Breast epithelium (tissue), 3 donors: ENCODE data around the gene TIPRL.

Experiments
- POLR2A ChIP-seq: fragments of 450-650 bp; IDR thresholded peaks from one replicate; pipeline ENCODE4 v1.6.1; 2016; ENCODE audit warnings: antibody characterized with exemption, mild to moderate bottlenecking, moderate library complexity
- POLR2AphosphoS5 ChIP-seq, 3 donors: sonication (generic); formaldehyde crosslinking; IDR thresholded peaks; one replicate each; pipeline ENCODE4 v1.6.1; 2017; ENCODE audit warnings: antibody characterized with exemption in 3 of 3

DNA sequence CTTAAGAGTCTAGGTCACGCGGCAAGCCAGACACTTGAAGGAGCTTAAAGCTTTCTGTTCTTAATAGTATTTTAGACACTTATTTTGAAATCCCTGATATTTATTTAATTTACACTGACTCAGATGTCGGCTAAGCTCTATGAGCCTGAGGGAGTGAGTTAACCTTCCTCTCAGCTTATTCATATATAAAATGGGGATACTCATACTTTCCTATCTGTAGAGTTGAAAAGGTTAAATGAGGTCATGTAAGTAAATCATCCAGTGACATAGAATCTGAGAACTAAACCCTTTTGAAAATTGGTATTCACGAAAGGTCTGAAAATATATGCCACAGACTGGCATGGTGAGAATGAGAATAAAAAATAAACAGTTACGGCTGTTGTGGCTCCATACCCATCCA is 40.6 kb upstream of the TIPRL start:
- TF ChIP-seq POLR2A (no peak), POLR2AphosphoS5 (IDR thresholded peaks at IDR 0.05) (no peak)
